GM04504 (cell line): Measurements from ENCODE around the gene ZFAND6.
A peak's percentile ranks its signal among the peaks of the same experiment; 100 is the strongest.

Experiments
- DNase-seq: peaks from one replicate; pipeline ENCODE4 v3.0.0-alpha.2; 2012; ENCODE audit warnings: low read depth

ZFAND6 gene

GRCh38 chr15:80052597-80053304, 6.7 kb upstream of the ZFAND6 start:
- DNase-seq = no peak

GRCh38 chr15:80055933-80056332, 3.5 kb upstream of the ZFAND6 start:
- DNase-seq = no peak

- no peak for DNase-seq
Observed at GRCh38 chr15:80058044-80058443, 1.4 kb upstream of the ZFAND6 start.

- no peak for DNase-seq
Observed at GRCh38 chr15:80059786-80060355, 395 bp downstream of the ZFAND6 start.

- no peak for DNase-seq
Observed at GRCh38 chr15:80060356-80061006, 1.0 kb downstream of the ZFAND6 start.

- DNase-seq = no peak
Observed at GRCh38 chr15:80061582-80061981, 2.1 kb downstream of the ZFAND6 start.

- DNase-seq = no peak
Observed at GRCh38 chr15:80066912-80067311, 7.4 kb downstream of the ZFAND6 start.

GRCh38 chr15:80068578-80068977, 9.1 kb downstream of the ZFAND6 start:
- DNase-seq = peak; percentile 43

GRCh38 chr15:80070840-80071239, 11.4 kb downstream of the ZFAND6 start:
- no peak for DNase-seq

GRCh38 chr15:80071652-80072051, 12.2 kb downstream of the ZFAND6 start:
- DNase-seq = no peak

GRCh38 chr15:80072285-80072994, 13.0 kb downstream of the ZFAND6 start:
- peak; percentile 62 for DNase-seq

GRCh38 chr15:80073197-80073596, 13.7 kb downstream of the ZFAND6 start:
- no peak for DNase-seq

- DNase-seq = no peak
Observed at GRCh38 chr15:80076321-80077318, 17.1 kb downstream of the ZFAND6 start.

GRCh38 chr15:80081390-80081789, 21.9 kb downstream of the ZFAND6 start:
- no peak for DNase-seq

- DNase-seq = no peak
Observed at GRCh38 chr15:80087104-80087503, 27.6 kb downstream of the ZFAND6 start.

- DNase-seq = no peak
Observed at GRCh38 chr15:80090041-80090440, 30.6 kb downstream of the ZFAND6 start.

- DNase-seq = no peak
Observed at GRCh38 chr15:80090879-80091503, 31.5 kb downstream of the ZFAND6 start.

GRCh38 chr15:80093854-80094418, 34.5 kb downstream of the ZFAND6 start:
- no peak for DNase-seq

GRCh38 chr15:80095511-80095910, 36.0 kb downstream of the ZFAND6 start:
- no peak for DNase-seq

GRCh38 chr15:80095969-80096368, 36.5 kb downstream of the ZFAND6 start:
- no peak for DNase-seq

- DNase-seq = no peak
Observed at GRCh38 chr15:80098341-80098740, 38.9 kb downstream of the ZFAND6 start.
